GM12878 (cell line): Measurements from ENCODE around the gene EXOC4. TPM values are rescaled to one million over a fixed set of nuclear protein-coding genes. Genes with fewer than 3 reads are reported as not detected.

Source experiments
- ATAC-seq: fragments of 200-7000 bp; cut with Tn5 transposase; 3 replicates; pipeline ENCODE4 v1.9.1; 2020; ENCODE audit warnings: mild to moderate bottlenecking, moderate library complexity
- BruUV-seq: library from RNA; stranded (reverse); fragments of 400-500 nt; replicated peaks from 2 replicates; lab custom pipeline; 2021; lab: Mats Ljungman, UMichigan
- CTCF ChIA-PET: fragments of 300-600 bp; sonication (Branson Sonifier 250); formaldehyde crosslinking; extraction: SDS; loops from one replicate; lab custom pipeline; 2021; ENCODE audit warnings: inconsistent platforms; lab: Yijun Ruan, JAX
- POLR2A ChIA-PET: fragments of 350-600 bp; formaldehyde crosslinking; extraction: SDS; loops from one replicate; lab custom pipeline; 2021; ENCODE audit warnings: inconsistent platforms; lab: Charles Lee
- RAD21 ChIA-PET: fragments of 300-600 bp; sonication (Branson Sonifier 250); formaldehyde crosslinking; loops from one replicate; lab custom pipeline; 2023; ENCODE audit warnings: antibody characterized with exemption; ENCODE audit not compliant: unreplicated experiment; lab: Charles Lee
- SMC1A ChIA-PET: fragments of 300-600 bp; sonication (Branson Sonifier 250); formaldehyde crosslinking; loops from one replicate; lab custom pipeline; 2023; ENCODE audit not compliant: unreplicated experiment, uncharacterized antibody; lab: Charles Lee
- DNase-seq: peaks from one replicate; pipeline ENCODE4 v3.0.0-alpha.2; 2011; ENCODE audit warnings: low read depth, low spot score
- FAIRE-seq: peaks from 3 replicates; lab custom pipeline; 2011; peaks lifted over from hg19 to GRCh38; lab: Jason Lieb, UNC
- H2AFZ ChIP-seq: 2 replicates; pipeline ENCODE4 v1.6.0; 2011; ENCODE audit warnings: low read depth, low read length, control low read depth; ENCODE audit not compliant: control insufficient read depth
- H3K27ac ChIP-seq: 2 replicates; pipeline ENCODE4 v1.5.1; 2011; ENCODE audit warnings: control low read depth; ENCODE audit not compliant: control insufficient read depth, insufficient read depth
- H3K27me3 ChIP-seq, 2 experiments: replicated peaks in 1 of 2; 2 replicates each; pipeline versions ENCODE4 v1.6.0 to v1.6.1; 2011; ENCODE audit warnings: low read length in 1 of 2; ENCODE audit not compliant: control insufficient read depth in 2 of 2, insufficient read depth in 2 of 2
- H3K36me3 ChIP-seq, 2 experiments: 2 replicates each; pipeline ENCODE4 v1.5.1; 2011; ENCODE audit warnings: low read length in 1 of 2; ENCODE audit not compliant: control insufficient read depth in 2 of 2, insufficient read depth in 2 of 2
- H3K4me1 ChIP-seq: 2 replicates; pipeline ENCODE4 v1.6.1; 2011; ENCODE audit warnings: mild to moderate bottlenecking, low read length, moderate library complexity, mixed read lengths; ENCODE audit not compliant: control insufficient read depth, insufficient read depth
- H3K4me2 ChIP-seq: 2 replicates; pipeline ENCODE4 v1.6.0; 2011; ENCODE audit warnings: control low read depth; ENCODE audit not compliant: control insufficient read depth, insufficient read depth
- H3K4me3 ChIP-seq: fragments of 200-600 bp; sonication (generic); 2 replicates; pipeline ENCODE4 v1.5.1; 2016
- H3K79me2 ChIP-seq: 2 replicates; pipeline ENCODE4 v1.6.0; 2011; ENCODE audit warnings: low read length; ENCODE audit not compliant: control insufficient read depth, insufficient read depth
- H3K9ac ChIP-seq: 2 replicates; pipeline ENCODE4 v1.8.0; 2011; ENCODE audit warnings: low read length, control low read depth, mixed read lengths; ENCODE audit not compliant: control insufficient read depth, insufficient read depth
- H3K9me3 ChIP-seq: replicated peaks from 3 replicates; pipeline ENCODE4 v1.5.1; 2011; ENCODE audit warnings: mild to moderate bottlenecking, low read length; ENCODE audit not compliant: control insufficient read depth, insufficient read depth
- H4K20me1 ChIP-seq: 2 replicates; pipeline ENCODE4 v1.6.0; 2011; ENCODE audit not compliant: control insufficient read depth, insufficient read depth
- CHD1 ChIP-seq: IDR thresholded peaks from 2 replicates; pipeline ENCODE4 v1.6.1; 2012; ENCODE audit warnings: low read depth, low read length, improper control_type of control experiment
- CREM ChIP-seq: IDR thresholded peaks from 2 replicates; pipeline ENCODE4 v1.6.1; 2014; ENCODE audit warnings: antibody characterized with exemption, low read depth
- EGR1 ChIP-seq, 2 experiments: IDR thresholded peaks; 1 replicate in 1 of 2; 2 replicates in 1 of 2; pipeline ENCODE4 v1.6.1; 2011 to 2012; ENCODE audit warnings: low read depth in 2 of 2, low read length in 2 of 2, borderline replicate concordance in 1 of 2, mild to moderate bottlenecking in 1 of 2, moderate library complexity in 1 of 2
- EP300 ChIP-seq, 2 experiments: fragments of 150-350 bp in 1 of 2; IDR thresholded peaks; 2 replicates each; pipeline ENCODE4 v1.6.1; 2011 to 2012; ENCODE audit warnings: low read depth in 2 of 2, low read length in 2 of 2, borderline replicate concordance in 1 of 2, improper control_type of control experiment in 1 of 2, inconsistent platforms in 1 of 2; ENCODE audit not compliant: control insufficient read depth in 1 of 2
- WGBS: methylation state at CpG from one replicate; pipeline ENCODE4 v1.1.6; 2016; ENCODE audit warnings: low lambda C conversion rate; ENCODE audit not compliant: insufficient replicate concordance, insufficient coverage; ENCODE audit errors: missing lambda C conversion rate; 5-methylcytosine and 5-hydroxymethylcytosine counted together
- in situ Hi-C: fragments of 300-500 bp; cut with MboI; formaldehyde crosslinking; loops from 9 replicates; pipeline ENCODE4 v1.14.3; 2018; ENCODE audit warnings: mixed read lengths
- intact Hi-C: fragments of 100-400 bp; cut with micrococcal nuclease; formaldehyde crosslinking; loops from one replicate; pipeline ENCODE4 v1.14.2; 2022; ENCODE audit not compliant: unreplicated experiment
- polyA plus RNA-seq, 11 experiments: library from polyadenylated mRNA; depleted of rRNA in 4 of 11; unstranded in 6 of 11; stranded (reverse) in 5 of 11; fragments of >200 nt; fragmentation: Nextera tagmentation in 4 of 11; fragmentation: Illumina TruSeq in 1 of 11; extraction: Ambion mirVana in 4 of 11; extraction: Trizol in 1 of 11; gene quantifications; 1 replicate in 1 of 11; 2 replicates in 10 of 11; pipeline versions ENCODE4 v1.2.1 to v1.2.3, GENCODE V29; 2011 to 2016; ENCODE audit warnings: inconsistent platforms in 2 of 11, missing spikeins in 2 of 11, low read depth in 1 of 11
- total RNA-seq, 4 experiments: library from RNA; depleted of rRNA in 3 of 4; stranded (reverse); fragments of >200 nt in 3 of 4; fragmentation: Illumina TruSeq in 1 of 4; extraction: Trizol in 1 of 4; gene quantifications; 2 replicates each; pipeline versions ENCODE4 v1.2.1 to v1.2.3, GENCODE V29; 2013 to 2021
- TF ChIP-seq, protein P1 (sequence below): fragments of 450-650 bp; IDR thresholded peaks from 2 replicates; pipeline ENCODE4 v1.6.1; 2017; ENCODE audit warnings: mild to moderate bottlenecking, moderate library complexity

The EXOC4 gene
- total and polyA plus RNA-seq, 10 of the 15 experiments (the other 5 are each of a cell fraction or from before 2014, with no cell fraction given), result 13.2 to 44.5 (median 29.6) TPM

- WGBS, result 88% methylated on average over 1 of the region's 1 CpG
- in situ Hi-C loops, result no loop called here
Observed at GRCh38 chr7:133609806-133610205, 356.9 kb downstream of the EXOC4 start.

More at GRCh38 chr7:133609806-133610205, 356.9 kb downstream of the EXOC4 start:
- DNase-seq, result no peak
- H2AFZ ChIP-seq, result no peak overlapping the region
- no TSS peak for BruUV-seq
- ChIA-PET POLR2A (no interaction called here), SMC1A (no interaction called here), RAD21 (no interaction called here), CTCF (interaction anchor here (1.6 kb wide), 1 partner anchor 22 kb away, joined by 4 read pairs; no protein-coding TSS in a partner anchor)
- no peak overlapping the region for H3K4me2 ChIP-seq
- no peaks in the 10 kb centered on the region for H3K79me2 ChIP-seq
- H3K27me3 ChIP-seq, result no peaks in the 10 kb centered on the region
- H3K36me3 ChIP-seq, result no peaks in the 10 kb centered on the region
- no peak for TF ChIP-seq CHD1
- TF ChIP-seq EGR1 (IDR thresholded peaks at IDR 0.05; ENCODE audit: borderline replicate concordance in 1 of 2, low read depth in 2 of 2, low read length in 2 of 2), result no peak
- TF ChIP-seq CREM, result no peak
- TF ChIP-seq EP300 (IDR thresholded peaks at IDR 0.05; ENCODE audit: borderline replicate concordance in 1 of 2, control insufficient read depth in 1 of 2, low read depth in 2 of 2, low read length in 2 of 2), result no peak
- TF ChIP-seq, protein P1, sequence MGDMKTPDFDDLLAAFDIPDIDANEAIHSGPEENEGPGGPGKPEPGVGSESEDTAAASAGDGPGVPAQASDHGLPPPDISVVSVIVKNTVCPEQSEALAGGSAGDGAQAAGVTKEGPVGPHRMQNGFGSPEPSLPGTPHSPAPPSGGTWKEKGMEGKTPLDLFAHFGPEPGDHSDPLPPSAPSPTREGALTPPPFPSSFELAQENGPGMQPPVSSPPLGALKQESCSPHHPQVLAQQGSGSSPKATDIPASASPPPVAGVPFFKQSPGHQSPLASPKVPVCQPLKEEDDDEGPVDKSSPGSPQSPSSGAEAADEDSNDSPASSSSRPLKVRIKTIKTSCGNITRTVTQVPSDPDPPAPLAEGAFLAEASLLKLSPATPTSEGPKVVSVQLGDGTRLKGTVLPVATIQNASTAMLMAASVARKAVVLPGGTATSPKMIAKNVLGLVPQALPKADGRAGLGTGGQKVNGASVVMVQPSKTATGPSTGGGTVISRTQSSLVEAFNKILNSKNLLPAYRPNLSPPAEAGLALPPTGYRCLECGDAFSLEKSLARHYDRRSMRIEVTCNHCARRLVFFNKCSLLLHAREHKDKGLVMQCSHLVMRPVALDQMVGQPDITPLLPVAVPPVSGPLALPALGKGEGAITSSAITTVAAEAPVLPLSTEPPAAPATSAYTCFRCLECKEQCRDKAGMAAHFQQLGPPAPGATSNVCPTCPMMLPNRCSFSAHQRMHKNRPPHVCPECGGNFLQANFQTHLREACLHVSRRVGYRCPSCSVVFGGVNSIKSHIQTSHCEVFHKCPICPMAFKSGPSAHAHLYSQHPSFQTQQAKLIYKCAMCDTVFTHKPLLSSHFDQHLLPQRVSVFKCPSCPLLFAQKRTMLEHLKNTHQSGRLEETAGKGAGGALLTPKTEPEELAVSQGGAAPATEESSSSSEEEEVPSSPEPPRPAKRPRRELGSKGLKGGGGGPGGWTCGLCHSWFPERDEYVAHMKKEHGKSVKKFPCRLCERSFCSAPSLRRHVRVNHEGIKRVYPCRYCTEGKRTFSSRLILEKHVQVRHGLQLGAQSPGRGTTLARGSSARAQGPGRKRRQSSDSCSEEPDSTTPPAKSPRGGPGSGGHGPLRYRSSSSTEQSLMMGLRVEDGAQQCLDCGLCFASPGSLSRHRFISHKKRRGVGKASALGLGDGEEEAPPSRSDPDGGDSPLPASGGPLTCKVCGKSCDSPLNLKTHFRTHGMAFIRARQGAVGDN, result no peak
- TF ChIP-seq, all 136 proteins: peak for 0
- no peaks in the 10 kb centered on the region for H3K4me1 ChIP-seq
- no peak overlapping the region for H3K4me3 ChIP-seq
- H3K9ac ChIP-seq, result no peak overlapping the region
- no peaks in the 10 kb centered on the region for H4K20me1 ChIP-seq
- FAIRE-seq (no peak), ATAC-seq (no peak)
- no peak overlapping the region for H3K27ac ChIP-seq
- intact Hi-C loops, result no loop called here
- no peaks in the 10 kb centered on the region for H3K9me3 ChIP-seq
